HCT116 (cell line): ENCODE data around the gene LIPH. TPM values are rescaled to one million over a fixed set of nuclear protein-coding genes. Genes with fewer than 3 reads are reported as not detected.

Experiments used
- ATAC-seq: fragments of 200-7000 bp; cut with Tn5 transposase; 2 replicates; pipeline ENCODE4 v1.9.1; 2020; ENCODE audit warnings: mild to moderate bottlenecking, moderate library complexity
- BruUV-seq: library from RNA; stranded (reverse); fragments of 400-500 nt; replicated peaks from 2 replicates; lab custom pipeline; 2021; lab: Mats Ljungman, UMichigan
- CTCF ChIA-PET: fragments of 300-600 bp; sonication (Branson Sonifier 250); formaldehyde crosslinking; loops from one replicate; lab custom pipeline; 2021; ENCODE audit warnings: antibody characterized with exemption; lab: Charles Lee
- POLR2A ChIA-PET: fragments of 300-600, 350-600 bp; sonication (Branson Sonifier 250); formaldehyde crosslinking; loops from one replicate; lab custom pipeline; 2021; ENCODE audit warnings: antibody characterized with exemption; lab: Charles Lee
- RAD21 ChIA-PET, 2 experiments: fragments of 300-600 bp; sonication (Branson Sonifier 250); formaldehyde crosslinking; loops; one replicate each; lab custom pipeline; 2023; ENCODE audit warnings: low total read pairs in 2 of 2; ENCODE audit not compliant: uncharacterized antibody in 2 of 2, unreplicated experiment in 2 of 2, low non-redundant PET in 1 of 2; lab: Charles Lee
- DNase-seq: peaks from one replicate; pipeline ENCODE4 v3.0.0-alpha.2; 2010; ENCODE audit warnings: low read depth, low spot score
- H2AFZ ChIP-seq: fragments of 200-600 bp; shearing (Covaris generic), sonication (generic); 2 replicates; pipeline ENCODE4 v1.6.1; 2017; ENCODE audit warnings: low read depth, mixed run types, mixed read lengths, antibody characterized with exemption, low read length; ENCODE audit not compliant: poor library complexity, severe bottlenecking
- H3K27ac ChIP-seq: 2 replicates; pipeline ENCODE4 v1.5.1; 2012; ENCODE audit warnings: low read depth, low read length
- H3K27me3 ChIP-seq: fragments of 200-600 bp; sonication (generic); 2 replicates; pipeline ENCODE4 v1.6.1; 2016; ENCODE audit warnings: mixed run types, low read length, mixed read lengths; ENCODE audit not compliant: insufficient read depth
- H3K36me3 ChIP-seq, 2 experiments: fragments of 200-500 bp in 1 of 2; fragments of 200-600 bp in 1 of 2; sonication (Bioruptor generic) in 1 of 2; sonication (generic) in 1 of 2; 2 replicates each; pipeline versions ENCODE4 v1.5.1 to v1.6.1; 2014 to 2016; ENCODE audit warnings: low read length in 2 of 2, inconsistent platforms in 1 of 2, mixed read lengths in 1 of 2, mixed run types in 1 of 2; ENCODE audit not compliant: insufficient read depth in 2 of 2, control insufficient read depth in 1 of 2
- H3K4me1 ChIP-seq, 2 experiments: fragments of 200-600 bp in 1 of 2; sonication (generic) in 1 of 2; 2 replicates each; pipeline versions ENCODE4 v1.5.1 to v1.6.1; 2012 to 2017; ENCODE audit warnings: low read length in 2 of 2, inconsistent platforms in 1 of 2, mild to moderate bottlenecking in 1 of 2, mixed read lengths in 1 of 2, mixed run types in 1 of 2, moderate library complexity in 1 of 2; ENCODE audit not compliant: insufficient read depth in 2 of 2, control insufficient read depth in 1 of 2
- H3K4me2 ChIP-seq: fragments of 200-600 bp; sonication (generic); 2 replicates; pipeline ENCODE4 v1.6.1; 2017; ENCODE audit warnings: mixed run types, low read length, mixed read lengths
- H3K4me3 ChIP-seq, 2 experiments: fragments of 200-600 bp in 1 of 2; sonication (generic) in 1 of 2; replicated peaks in 1 of 2; 2 replicates each; pipeline ENCODE4 v1.5.1; 2011 to 2016; ENCODE audit warnings: low read length in 2 of 2, control low read depth in 1 of 2, low read depth in 1 of 2, mild to moderate bottlenecking in 1 of 2, mixed read lengths in 1 of 2, mixed run types in 1 of 2
- H3K79me2 ChIP-seq: fragments of 200-600 bp; sonication (generic); 2 replicates; pipeline ENCODE4 v1.6.1; 2017; ENCODE audit warnings: mild to moderate bottlenecking, mixed run types, low read length, moderate library complexity, mixed read lengths; ENCODE audit not compliant: insufficient read depth
- H3K9ac ChIP-seq: fragments of 200-600 bp; sonication (generic); 2 replicates; pipeline ENCODE4 v1.6.1; 2016; ENCODE audit warnings: low read length, mixed read lengths
- H3K9me2 ChIP-seq: fragments of 200-600 bp; sonication (generic), shearing (Covaris generic); 2 replicates; pipeline ENCODE4 v1.6.1; 2017; ENCODE audit warnings: mixed run types, mild to moderate bottlenecking, moderate library complexity; ENCODE audit not compliant: insufficient read depth
- H3K9me3 ChIP-seq, 2 experiments: fragments of 200-500 bp in 1 of 2; fragments of 200-600 bp in 1 of 2; sonication (Bioruptor generic) in 1 of 2; sonication (generic) in 1 of 2; 2 replicates each; pipeline ENCODE4 v1.6.1; 2014 to 2017; ENCODE audit warnings: low read length in 2 of 2, mixed read lengths in 2 of 2, inconsistent platforms in 1 of 2, low read depth in 1 of 2, mild to moderate bottlenecking in 1 of 2, mixed run types in 1 of 2, moderate library complexity in 1 of 2; ENCODE audit not compliant: control insufficient read depth in 1 of 2, insufficient read depth in 1 of 2
- H4K20me1 ChIP-seq: fragments of 200-600 bp; sonication (generic), shearing (Covaris generic); 2 replicates; pipeline ENCODE4 v1.6.1; 2017; ENCODE audit warnings: mixed run types, mild to moderate bottlenecking, moderate library complexity; ENCODE audit not compliant: insufficient read depth
- ATF3 ChIP-seq: IDR thresholded peaks from 2 replicates; pipeline ENCODE4 v1.6.1; 2012
- CBX3 ChIP-seq: IDR thresholded peaks from 2 replicates; pipeline ENCODE4 v1.6.1; 2012; ENCODE audit warnings: low read depth
- CEBPB ChIP-seq: IDR thresholded peaks from 2 replicates; pipeline ENCODE4 v1.6.1; 2012; ENCODE audit warnings: low read depth
- CTCF ChIP-seq, 3 experiments: fragments of 200-600 bp in 1 of 3; sonication (generic) in 1 of 3; IDR thresholded peaks in 2 of 3; conservative IDR thresholded peaks in 1 of 3; 2 replicates each; pipeline ENCODE4 v1.5.1; 2012 to 2017; ENCODE audit warnings: low read depth in 2 of 3, low read length in 2 of 3, antibody characterized with exemption in 1 of 3, borderline replicate concordance in 1 of 3, control low read depth in 1 of 3, mild to moderate bottlenecking in 1 of 3, mixed read lengths in 1 of 3, mixed run types in 1 of 3, moderate library complexity in 1 of 3; ENCODE audit not compliant: insufficient read depth in 1 of 3
- EGR1 ChIP-seq: IDR thresholded peaks from 2 replicates; pipeline ENCODE4 v1.6.1; 2012; ENCODE audit warnings: low read depth
- EZH2phosphoT487 ChIP-seq: fragments of 200-600 bp; IDR thresholded peaks from 2 replicates; pipeline ENCODE4 v1.6.1; 2018; ENCODE audit warnings: antibody characterized with exemption, borderline replicate concordance
- FOSL1 ChIP-seq: IDR thresholded peaks from 2 replicates; pipeline ENCODE4 v1.6.1; 2012; ENCODE audit warnings: low read depth
- JUND ChIP-seq: IDR thresholded peaks from 2 replicates; pipeline ENCODE4 v1.6.1; 2012
- MAX ChIP-seq: IDR thresholded peaks from 2 replicates; pipeline ENCODE4 v1.6.1; 2012
- POLR2A ChIP-seq: IDR thresholded peaks from 2 replicates; pipeline ENCODE4 v1.7.0; 2011; ENCODE audit warnings: borderline replicate concordance; ENCODE audit not compliant: insufficient read depth, insufficient read length; ENCODE audit errors: extremely low read depth
- POLR2AphosphoS5 ChIP-seq: IDR thresholded peaks from 2 replicates; pipeline ENCODE4 v1.6.1; 2011; ENCODE audit warnings: mild to moderate bottlenecking, low read depth, low read length, moderate library complexity
- REST ChIP-seq: IDR thresholded peaks from 2 replicates; pipeline ENCODE4 v1.6.1; 2012; ENCODE audit warnings: low read depth
- SP1 ChIP-seq: IDR thresholded peaks from 2 replicates; pipeline ENCODE4 v1.6.1; 2012; ENCODE audit warnings: low read depth
- SRF ChIP-seq: IDR thresholded peaks from 2 replicates; pipeline ENCODE4 v1.6.1; 2012; ENCODE audit warnings: low read depth
- TCF7L2 ChIP-seq: IDR thresholded peaks from 2 replicates; pipeline ENCODE4 v1.7.0; 2011; ENCODE audit warnings: borderline replicate concordance, inconsistent platforms; ENCODE audit not compliant: insufficient read depth, insufficient read length; ENCODE audit errors: extremely low read depth
- YY1 ChIP-seq: IDR thresholded peaks from 2 replicates; pipeline ENCODE4 v1.6.1; 2011; ENCODE audit warnings: low read length, low read depth, moderate library complexity, mild to moderate bottlenecking; ENCODE audit not compliant: insufficient replicate concordance; ENCODE audit errors: extremely low read depth
- ZFX ChIP-seq: fragments of 450-650 bp; IDR thresholded peaks from 2 replicates; pipeline ENCODE4 v1.6.1; 2017
- ZNF274 ChIP-seq: fragments of 200-500 bp; sonication (Bioruptor generic); IDR thresholded peaks from 2 replicates; pipeline ENCODE4 v1.6.1; 2014; ENCODE audit warnings: mild to moderate bottlenecking, low read depth, low read length, inconsistent platforms
- intact Hi-C: fragments of 100-400 bp; cut with micrococcal nuclease; formaldehyde crosslinking; loops from 2 replicates; pipeline ENCODE4 v1.10.0; 2022
- total RNA-seq: library from RNA; stranded (reverse); gene quantifications from one replicate; pipeline ENCODE4 v1.2.1, GENCODE V29; 2021; ENCODE audit not compliant: unreplicated experiment

Gene LIPH
- total RNA-seq, 1 experiment from 2014 or later, result 13.7 TPM

- BruUV-seq, result no TSS peak
- no peaks in the 10 kb centered on the region for H3K9me2 ChIP-seq
- intact Hi-C loops, result no loop called here
- peak within 1 kb of the TSS; percentile 83 for H3K9ac ChIP-seq
- H2AFZ ChIP-seq, result peak within 1 kb of the TSS; percentile 8
- peak; percentile 99 for DNase-seq
- CTCF ChIA-PET, result interaction anchor here (0.7 to 1.9 kb wide), 6 partner anchors 10 to 125 kb away, joined by 3 to 21 read pairs (median 5); no protein-coding TSS in a partner anchor
- ATAC-seq, result peak; percentile 98
- RAD21 ChIA-PET, result interaction anchor here in 1 of 2 experiments (0.6 to 1.0 kb wide), 2 partner anchors 10 to 125 kb away, joined by 3 to 4 read pairs; no protein-coding TSS in a partner anchor
- H3K36me3 ChIP-seq, result no peaks in the 10 kb centered on the region
- H3K27me3 ChIP-seq, result no peaks in the 10 kb centered on the region
- H3K27ac ChIP-seq, result peak within 1 kb of the TSS; percentile 44
- H3K4me1 ChIP-seq, result peaks cover 4 to 20% of the 10 kb centered on the region in 2 experiments; a peak in 3 of 4 replicates
- peak within 1 kb of the TSS; percentile 81 to 91 for H3K4me3 ChIP-seq
- peaks cover 15% of the 10 kb centered on the region for H3K79me2 ChIP-seq
- POLR2A ChIA-PET, result interaction anchor here (1.0 to 1.1 kb wide), 7 partner anchors 9 to 31 kb away, joined by 3 to 11 read pairs (median 4); no protein-coding TSS in a partner anchor
- no peaks in the 10 kb centered on the region for H3K9me3 ChIP-seq
- peak within 1 kb of the TSS; percentile 88 for H3K4me2 ChIP-seq
- no peaks in the 10 kb centered on the region for H4K20me1 ChIP-seq
- TF ChIP-seq CEBPB (no peak), YY1 (no peak), SRF (peak; percentile 92), SP1 (peak; percentile 73), POLR2AphosphoS5 (peak; percentile 94), POLR2A (peak; percentile 62), ZNF274 (no peak), FOSL1 (no peak), CBX3 (no peak), EGR1 (no peak), TCF7L2 (peak; percentile 7), ATF3 (no peak), CTCF (IDR thresholded peaks at IDR 0.05 in 2 of 3, conservative IDR thresholded peaks at IDR 0.05 in 1 of 3; ENCODE audit: borderline replicate concordance in 1 of 3, insufficient read depth in 1 of 3, low read depth in 2 of 3, low read length in 2 of 3) (no peak), ZFX (peak; percentile 46; the same call in 1 of the 2 replicates), REST (no peak), EZH2phosphoT487 (no peak), JUND (no peak), MAX (peak; percentile 87)
Measured at GRCh38 chr3:185585859-185586685, 33.7 kb upstream of the LIPH start, which contains the start of gene SENP2. SENP2 (plus strand) TSS chr3:185586295; CDS start chr3:185586414, 119 bp downstream.
